Activated CD4-positive, alpha-beta memory T cell treated with anti-CD3 and anti-CD28 coated beads, Interleukin-2, amount 10 ng/mL, durations not matched to agents 7 days and 5 days (primary cell): ENCODE results near the gene MLLT11. TPM values are rescaled to one million over a fixed set of nuclear protein-coding genes. Genes with fewer than 3 reads are reported as not detected.

Source experiments
- CTCF ChIA-PET: fragments of 350-600 bp; sonication (Branson Sonifier 250); formaldehyde crosslinking; loops from one replicate; lab custom pipeline; 2021; ENCODE audit warnings: antibody characterized with exemption, inconsistent platforms; lab: Charles Lee
- POLR2A ChIA-PET: fragments of 350-600 bp; sonication (Branson Sonifier 250); formaldehyde crosslinking; loops from one replicate; lab custom pipeline; 2021; ENCODE audit warnings: antibody characterized with exemption; lab: Charles Lee
- DNase-seq: peaks from one replicate; pipeline ENCODE4 v3.0.0-alpha.2; 2020
- H3K27ac Mint-ChIP-seq: one replicate; pipeline ENCODE4 v1.8.0; 2021; ENCODE audit warnings: mild to moderate bottlenecking, mixed read lengths
- H3K27me3 Mint-ChIP-seq: one replicate; pipeline ENCODE4 v1.8.0; 2021; ENCODE audit warnings: mixed read lengths
- H3K36me3 Mint-ChIP-seq: one replicate; pipeline ENCODE4 v1.8.0; 2021; ENCODE audit warnings: low read depth, mixed read lengths
- H3K4me1 Mint-ChIP-seq: one replicate; pipeline ENCODE4 v1.8.0; 2021; ENCODE audit warnings: mixed read lengths
- H3K4me3 Mint-ChIP-seq: one replicate; pipeline ENCODE4 v1.8.0; 2021; ENCODE audit warnings: mild to moderate bottlenecking, mixed read lengths
- H3K9me3 Mint-ChIP-seq: one replicate; pipeline ENCODE4 v1.8.0; 2021; ENCODE audit warnings: mixed read lengths
- total RNA-seq, 2 experiments: library from RNA; stranded (reverse); gene quantifications; one replicate each; pipeline ENCODE4 v1.2.3, GENCODE V29; 2021

The MLLT11 gene
- total RNA-seq = 1 to 10 TPM; 3.2 to 3.4 TPM

- Mint-ChIP-seq H3K27me3 (no peaks in the 10 kb centered on the region), H3K36me3 (peaks cover 46% of the 10 kb centered on the region), H3K4me3 (peak within 1 kb of the TSS; percentile 97), H3K4me1 (peaks cover 43% of the 10 kb centered on the region), H3K27ac (peak within 1 kb of the TSS; percentile 97), H3K9me3 (no peaks in the 10 kb centered on the region)
- DNase-seq = peak; percentile 21
- ChIA-PET POLR2A (interaction anchor here (0.9 to 9.3 kb wide), 8 partner anchors 8 to 267 kb away, joined by 3 to 148 read pairs (median 20); partner anchors contain the start of genes C1orf56, GABPB2, MINDY1 and PI4KB), CTCF (interaction anchor here (0.6 to 7.4 kb wide), 14 partner anchors 8 to 152 kb away, joined by 3 to 48 read pairs (median 5); partner anchors contain the start of genes C1orf56, GABPB2 and MINDY1)
These were observed at the start of gene MLLT11 for GRCh38 chr1:151060007-151060656. Gene MLLT11 (plus strand): TSS chr1:151060397. CDS start chr1:151067225, 6,828 bp downstream.

GRCh38 chr1:151011154-151011850 lies 48.9 kb upstream of the MLLT11 start:
- Mint-ChIP-seq H3K4me1 (peaks cover 50% of the 10 kb centered on the region), H3K27ac (no peak overlapping the region), H3K27me3 (no peaks in the 10 kb centered on the region), H3K9me3 (no peaks in the 10 kb centered on the region), H3K4me3 (no peak overlapping the region), H3K36me3 (peaks cover 3% of the 10 kb centered on the region)
- ChIA-PET CTCF (interaction anchor here (0.9 kb wide), 1 partner anchor 22 kb away, joined by 3 read pairs; no protein-coding TSS in a partner anchor), POLR2A (interaction anchor here (1.0 to 2.0 kb wide), 3 partner anchors 35 to 146 kb away, joined by 3 to 6 read pairs (median 4); partner anchors contain the start of genes C1orf56 and TNFAIP8L2)
- DNase-seq = no peak

GRCh38 chr1:151012684-151013471 lies 47.3 kb upstream of the MLLT11 start:
- ChIA-PET CTCF (no interaction called here), POLR2A (interaction anchor here (2.0 kb wide), 1 partner anchor 35 kb away, joined by 6 read pairs; the partner anchor contains the start of gene C1orf56)
- peaks cover 34% of the 10 kb centered on the region for H3K4me1 Mint-ChIP-seq
- no peak overlapping the region for H3K27ac Mint-ChIP-seq
- H3K36me3 Mint-ChIP-seq = peaks cover 3% of the 10 kb centered on the region
- no peak overlapping the region for H3K4me3 Mint-ChIP-seq
- no peak for DNase-seq
- H3K27me3 Mint-ChIP-seq = no peaks in the 10 kb centered on the region
- H3K9me3 Mint-ChIP-seq = no peaks in the 10 kb centered on the region

- ChIA-PET CTCF (interaction anchor here (1.1 kb wide), 1 partner anchor 38 kb away, joined by 3 read pairs; no protein-coding TSS in a partner anchor), POLR2A (no interaction called here)
- no peak overlapping the region for H3K4me3 Mint-ChIP-seq
- no peak overlapping the region for H3K27ac Mint-ChIP-seq
- H3K27me3 Mint-ChIP-seq = no peaks in the 10 kb centered on the region
- peaks cover 5% of the 10 kb centered on the region for H3K36me3 Mint-ChIP-seq
- DNase-seq = no peak
- no peaks in the 10 kb centered on the region for H3K9me3 Mint-ChIP-seq
- peaks cover 29% of the 10 kb centered on the region for H3K4me1 Mint-ChIP-seq
These were observed 46.7 kb upstream of the MLLT11 start for GRCh38 chr1:151013518-151013917.

- Mint-ChIP-seq H3K4me1 (peaks cover 6% of the 10 kb centered on the region), H3K4me3 (peak overlapping the region; percentile 18), H3K27ac (peak overlapping the region; percentile 62), H3K36me3 (peaks cover 25% of the 10 kb centered on the region), H3K27me3 (no peaks in the 10 kb centered on the region), H3K9me3 (no peaks in the 10 kb centered on the region)
- ChIA-PET CTCF (interaction anchor here (0.6 to 2.9 kb wide), 36 partner anchors 12 to 276 kb away, joined by 3 to 51 read pairs (median 4); partner anchors contain the start of genes BNIPL, C1orf56, CDC42SE1 and GABPB2), POLR2A (interaction anchor here (0.6 to 2.6 kb wide), 11 partner anchors 16 to 142 kb away, joined by 3 to 15 read pairs (median 5); partner anchors contain the start of genes C1orf56, CDC42SE1, GABPB2 and LYSMD1)
- DNase-seq = peak; percentile 87
These were observed 35.6 kb upstream of the MLLT11 start for GRCh38 chr1:151024540-151025146.

GRCh38 chr1:151026460-151026859 lies 33.7 kb upstream of the MLLT11 start:
- POLR2A ChIA-PET = interaction anchor here (0.7 kb wide), 1 partner anchor 96 kb away, joined by 3 read pairs; no protein-coding TSS in a partner anchor
- Mint-ChIP-seq H3K4me3 (no peak overlapping the region), H3K27me3 (no peaks in the 10 kb centered on the region), H3K36me3 (peaks cover 31% of the 10 kb centered on the region), H3K27ac (no peak overlapping the region), H3K9me3 (no peaks in the 10 kb centered on the region), H3K4me1 (peaks cover 6% of the 10 kb centered on the region)
- DNase-seq = no peak
- CTCF ChIA-PET = interaction anchor here (0.7 to 2.9 kb wide), 5 partner anchors 17 to 130 kb away, joined by 3 to 51 read pairs (median 5); partner anchors contain the start of genes CDC42SE1 and TNFAIP8L2

GRCh38 chr1:151032164-151032563 lies 28.0 kb upstream of the MLLT11 start:
- no peak for DNase-seq
- no peaks in the 10 kb centered on the region for H3K4me1 Mint-ChIP-seq
- no peaks in the 10 kb centered on the region for H3K27me3 Mint-ChIP-seq
- no peak overlapping the region for H3K27ac Mint-ChIP-seq
- ChIA-PET POLR2A (no interaction called here), CTCF (interaction anchor here (1.6 kb wide), 1 partner anchor 36 kb away, joined by 3 read pairs; no protein-coding TSS in a partner anchor)
- no peak overlapping the region for H3K4me3 Mint-ChIP-seq
- peaks cover 42% of the 10 kb centered on the region for H3K36me3 Mint-ChIP-seq
- H3K9me3 Mint-ChIP-seq = no peaks in the 10 kb centered on the region

- no peak overlapping the region for H3K4me3 Mint-ChIP-seq
- H3K27ac Mint-ChIP-seq = no peak overlapping the region
- POLR2A ChIA-PET = interaction anchor here (1.3 kb wide), 1 partner anchor 23 kb away, joined by 3 read pairs; no protein-coding TSS in a partner anchor
- DNase-seq = no peak
- H3K27me3 Mint-ChIP-seq = no peaks in the 10 kb centered on the region
- CTCF ChIA-PET = no interaction called here
- H3K36me3 Mint-ChIP-seq = peaks cover 30% of the 10 kb centered on the region
- no peaks in the 10 kb centered on the region for H3K9me3 Mint-ChIP-seq
- no peaks in the 10 kb centered on the region for H3K4me1 Mint-ChIP-seq
These were observed 25.0 kb upstream of the MLLT11 start for GRCh38 chr1:151035167-151035566.

- Mint-ChIP-seq H3K4me1 (no peaks in the 10 kb centered on the region), H3K9me3 (no peaks in the 10 kb centered on the region), H3K36me3 (peaks cover 25% of the 10 kb centered on the region), H3K4me3 (no peak within 1 kb of the TSS), H3K27me3 (no peaks in the 10 kb centered on the region), H3K27ac (no peak within 1 kb of the TSS)
- ChIA-PET CTCF (interaction anchor here (0.7 kb wide), 1 partner anchor 12 kb away, joined by 3 read pairs; no protein-coding TSS in a partner anchor), POLR2A (interaction anchor here (1.1 kb wide), 1 partner anchor 11 kb away, joined by 3 read pairs; the partner anchor contains the start of gene C1orf56)
- DNase-seq = no peak
These were observed 23.8 kb upstream of the MLLT11 start, which contains the start of gene BNIPL for GRCh38 chr1:151036356-151036755. Gene BNIPL (plus strand): TSS chr1:151036586. CDS start chr1:151036726, 140 bp downstream.

- H3K27ac Mint-ChIP-seq = no peak overlapping the region
- no peaks in the 10 kb centered on the region for H3K9me3 Mint-ChIP-seq
- no peak for DNase-seq
- no peaks in the 10 kb centered on the region for H3K4me1 Mint-ChIP-seq
- no peak overlapping the region for H3K4me3 Mint-ChIP-seq
- ChIA-PET CTCF (interaction anchor here (0.7 kb wide), 1 partner anchor 12 kb away, joined by 3 read pairs; no protein-coding TSS in a partner anchor), POLR2A (interaction anchor here (1.1 kb wide), 1 partner anchor 11 kb away, joined by 3 read pairs; the partner anchor contains the start of gene C1orf56)
- H3K27me3 Mint-ChIP-seq = no peaks in the 10 kb centered on the region
- peaks cover 22% of the 10 kb centered on the region for H3K36me3 Mint-ChIP-seq
These were observed 23.2 kb upstream of the MLLT11 start for GRCh38 chr1:151037032-151037431.

- Mint-ChIP-seq H3K27me3 (no peaks in the 10 kb centered on the region), H3K36me3 (peaks cover 12% of the 10 kb centered on the region), H3K9me3 (no peaks in the 10 kb centered on the region), H3K4me3 (no peak overlapping the region), H3K27ac (no peak overlapping the region), H3K4me1 (peaks cover 10% of the 10 kb centered on the region)
- ChIA-PET POLR2A (interaction anchor here (1.0 kb wide), 1 partner anchor 9 kb away, joined by 3 read pairs; no protein-coding TSS in a partner anchor), CTCF (interaction anchor here (1.0 to 2.0 kb wide), 2 partner anchors 15 to 18 kb away, joined by 3 to 6 read pairs; no protein-coding TSS in a partner anchor)
- DNase-seq = no peak
These were observed 20.7 kb upstream of the MLLT11 start for GRCh38 chr1:151039521-151039920.
